Measurements from ENCODE around the gene PSMA4.
A peak's percentile ranks its signal among the peaks of the same experiment; 100 is the strongest.
"Not testable (repeated sequence)": the region's sequence is repeated elsewhere in the genome, so short reads cannot be mapped to it uniquely, and the experiment has no call there.

PSMA4 gene

DNA sequence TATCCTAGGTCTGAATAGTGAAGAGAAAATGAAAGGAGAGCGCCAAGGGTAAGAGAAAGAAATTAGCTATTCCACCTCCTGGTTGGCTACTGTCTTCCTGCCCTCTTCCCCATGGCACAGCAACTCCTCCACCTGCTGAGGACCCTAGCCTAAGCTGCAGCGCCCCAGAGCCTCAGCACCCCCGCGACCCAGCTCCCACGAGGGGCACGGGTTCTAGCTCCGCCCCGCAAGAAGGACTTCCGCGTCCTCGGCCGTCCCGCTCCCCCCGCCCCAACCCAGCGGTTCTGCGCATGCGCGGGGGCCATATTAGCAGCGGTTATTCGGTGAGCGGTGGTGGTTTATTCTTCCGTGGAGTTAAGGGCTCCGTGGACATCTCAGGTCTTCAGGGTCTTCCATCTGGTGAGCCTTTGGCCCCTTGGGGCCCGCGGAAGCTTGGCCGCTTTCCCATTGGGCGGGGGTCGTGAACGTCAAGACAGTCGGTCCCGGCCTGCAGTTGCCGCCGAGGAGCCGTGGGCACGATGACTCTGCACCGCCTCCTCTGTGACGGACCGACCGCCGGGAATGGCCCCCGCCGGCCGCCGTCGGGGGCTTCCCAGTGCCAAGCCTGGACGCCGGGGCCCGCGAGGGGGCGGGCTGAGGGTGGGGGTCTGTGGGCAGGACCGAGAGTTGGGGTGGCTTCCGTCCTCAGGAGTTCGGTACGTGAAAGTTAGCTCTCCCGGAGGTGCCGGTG is at the start of gene PSMA4:
Gene PSMA4, plus strand, starts transcription at position 304 of the 730 bp plus-strand sequence. CDS start 1,484 bp downstream, outside the sequence.
- DNase-seq: peak; percentile 71

DNA sequence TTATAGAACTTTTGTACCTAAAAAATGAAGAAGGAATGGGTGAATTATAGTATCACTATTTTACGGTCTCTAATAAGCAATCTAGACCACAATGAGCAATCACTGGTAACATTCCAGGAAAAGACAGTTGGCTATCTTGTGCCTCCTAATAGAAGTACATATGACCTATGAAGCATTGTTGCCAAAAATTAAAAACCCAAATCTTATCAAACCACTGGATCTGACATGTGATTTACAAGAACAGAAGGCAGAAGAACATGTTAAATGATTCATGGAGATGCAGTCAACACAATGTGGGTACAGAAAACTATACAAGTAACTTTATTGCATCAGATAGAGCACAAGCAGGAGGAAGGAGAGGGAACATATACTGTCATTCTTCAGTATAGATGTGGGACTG is 47.4 kb upstream of the PSMA4 start:
- DNase-seq: peak; percentile 6

DNA sequence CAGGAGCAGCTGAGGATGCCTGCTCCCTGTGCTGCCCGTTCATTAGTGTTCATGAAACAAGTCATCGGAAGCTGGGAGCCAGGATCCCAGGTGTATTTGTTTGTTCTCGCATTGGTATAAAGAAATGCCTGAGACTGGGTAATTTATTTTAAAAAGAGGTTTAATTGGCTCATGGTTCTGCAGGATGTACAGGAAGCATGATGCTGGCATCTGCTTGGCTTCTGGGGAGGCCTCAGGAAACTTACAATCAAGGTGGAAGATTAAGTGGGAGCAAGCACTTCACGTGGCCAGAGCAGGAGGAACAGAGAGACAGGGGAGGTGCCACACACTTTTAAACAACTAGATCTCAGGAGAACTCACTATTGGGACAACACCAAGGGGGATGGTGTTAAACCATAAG is 38.4 kb upstream of the PSMA4 start:
- no peak for DNase-seq

DNA sequence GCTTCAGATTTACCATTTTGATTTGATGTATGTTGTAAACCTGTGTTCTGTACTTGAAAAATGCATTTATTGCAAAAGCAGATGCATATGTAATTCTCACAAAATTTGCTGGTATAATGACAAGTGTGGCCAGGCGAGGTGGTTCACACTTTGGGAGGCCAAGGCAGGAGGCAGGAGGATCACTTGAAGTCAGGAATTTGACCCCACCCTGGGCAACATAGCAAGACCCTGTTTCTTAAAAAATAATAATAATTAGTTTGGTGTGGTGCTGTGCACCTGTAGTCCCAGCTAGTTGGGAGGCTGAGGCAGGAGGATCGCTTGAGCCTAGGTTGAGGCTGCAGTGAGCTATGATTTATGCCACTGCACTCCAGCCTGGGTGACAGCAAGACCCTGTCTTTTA is 37.6 kb upstream of the PSMA4 start:
- DNase-seq: no peak

DNA sequence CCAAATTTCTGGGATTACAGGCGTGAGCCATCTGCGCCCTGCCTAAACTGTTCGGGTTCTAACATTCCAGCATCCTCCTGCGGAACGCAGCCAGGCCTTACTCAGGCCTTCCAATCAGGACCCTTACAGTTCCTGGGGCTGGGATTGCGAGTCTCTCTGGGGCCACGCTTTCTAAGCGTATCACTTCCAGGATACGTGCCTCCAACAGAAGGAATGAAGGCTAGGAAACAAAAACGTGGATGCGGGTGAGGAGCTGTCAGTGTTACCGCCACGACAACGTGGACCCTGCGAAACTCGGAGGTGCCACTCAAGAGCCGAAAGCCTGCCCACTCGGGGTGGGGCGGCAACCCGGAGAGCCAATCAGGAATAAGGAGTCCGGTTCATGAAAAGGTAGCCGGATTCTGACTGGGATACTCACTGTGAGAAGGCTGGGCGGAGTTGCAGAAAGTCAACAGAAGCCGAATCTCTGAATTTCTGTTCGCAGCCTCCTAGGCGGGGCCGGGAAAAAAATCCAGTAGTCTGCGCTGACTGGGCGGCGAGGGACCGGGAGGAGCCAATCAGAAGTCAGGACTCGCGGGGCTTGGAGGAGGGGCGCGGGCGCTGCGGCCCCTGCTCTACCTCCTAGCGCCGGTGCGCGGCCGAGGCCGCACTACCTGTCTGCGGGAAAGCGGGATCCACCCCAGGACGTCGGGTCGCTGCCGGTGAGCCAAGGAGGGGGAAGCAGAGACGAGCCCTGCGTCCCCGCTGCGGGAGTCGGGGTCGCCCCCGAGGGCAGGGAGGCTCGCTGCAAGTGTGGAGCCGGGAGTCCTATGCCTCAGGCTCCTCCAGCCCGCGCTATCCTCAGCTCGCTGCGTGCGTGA is 33.0 kb upstream of the PSMA4 start, which contains the start of gene HYKK:
Gene HYKK, plus strand, starts transcription at position 607 of the 860 bp plus-strand sequence. CDS start 5,512 bp downstream, outside the sequence.
- peak; percentile 94 for DNase-seq

DNA sequence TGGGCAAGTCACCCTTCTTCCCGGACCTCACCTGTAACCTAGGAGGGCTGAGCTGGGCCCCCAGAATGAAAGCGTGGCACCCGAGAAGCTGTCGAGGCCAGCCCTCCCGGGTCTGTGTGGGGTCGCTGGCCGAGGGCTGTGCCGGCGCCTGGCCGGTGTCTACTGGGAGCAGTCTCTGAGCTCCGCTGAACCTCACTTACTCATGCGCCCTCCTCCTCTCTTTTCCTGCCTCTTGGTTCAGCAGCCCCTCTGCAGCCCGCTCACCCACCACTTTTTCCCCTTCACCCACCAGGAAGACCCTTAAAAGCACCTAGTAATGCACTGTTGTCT is 32.4 kb upstream of the PSMA4 start:
- DNase-seq: no peak

DNA sequence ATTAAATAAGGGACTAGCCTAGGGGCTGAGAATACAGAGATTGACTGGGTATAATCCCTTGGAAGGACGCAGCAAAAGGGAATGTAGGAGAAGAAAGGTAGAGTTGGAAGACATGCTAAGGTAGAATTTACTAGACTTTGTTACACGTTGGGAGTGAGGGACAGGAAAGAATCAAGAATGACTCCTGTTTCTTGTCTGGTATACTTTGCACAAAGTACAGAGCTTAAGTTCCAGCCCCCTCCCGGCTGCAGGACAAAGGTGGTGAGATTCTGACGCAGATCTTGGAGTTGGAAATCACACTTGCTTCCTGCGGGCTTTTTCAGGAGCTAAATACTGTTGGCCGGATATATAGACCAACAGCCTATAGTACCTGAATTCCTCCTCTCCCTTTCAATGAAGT is 32.0 kb upstream of the PSMA4 start:
- no peak for DNase-seq

DNA sequence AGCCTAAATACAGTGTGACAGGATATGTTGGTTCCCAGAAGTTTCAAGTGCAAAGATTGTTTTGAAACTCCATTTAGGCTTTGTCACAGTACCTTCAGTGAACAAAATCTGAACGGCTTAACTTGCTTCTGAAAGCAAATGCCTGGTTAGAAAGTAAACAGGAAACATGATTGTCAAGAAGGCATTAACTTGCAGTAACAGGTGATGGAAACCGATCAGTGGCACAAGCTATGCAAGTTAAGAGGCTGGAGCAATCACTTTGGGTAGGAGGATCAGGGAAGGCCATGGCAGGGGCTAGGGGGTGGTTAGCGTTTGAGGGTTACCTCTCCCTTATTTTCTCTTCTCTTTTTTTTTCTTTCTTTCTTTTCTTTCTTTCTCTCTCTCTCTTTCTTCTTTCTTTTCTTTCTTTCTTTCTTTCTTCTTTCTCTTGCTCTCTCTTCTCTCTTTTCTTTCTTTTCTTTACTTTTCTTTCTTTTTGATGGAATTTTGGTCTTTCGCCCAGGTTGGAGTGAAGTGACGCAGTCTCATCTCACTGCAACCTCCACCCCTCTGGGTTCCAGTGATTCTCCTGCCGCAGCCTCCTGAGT is 30.4 kb upstream of the PSMA4 start:
- DNase-seq: no peak

DNA sequence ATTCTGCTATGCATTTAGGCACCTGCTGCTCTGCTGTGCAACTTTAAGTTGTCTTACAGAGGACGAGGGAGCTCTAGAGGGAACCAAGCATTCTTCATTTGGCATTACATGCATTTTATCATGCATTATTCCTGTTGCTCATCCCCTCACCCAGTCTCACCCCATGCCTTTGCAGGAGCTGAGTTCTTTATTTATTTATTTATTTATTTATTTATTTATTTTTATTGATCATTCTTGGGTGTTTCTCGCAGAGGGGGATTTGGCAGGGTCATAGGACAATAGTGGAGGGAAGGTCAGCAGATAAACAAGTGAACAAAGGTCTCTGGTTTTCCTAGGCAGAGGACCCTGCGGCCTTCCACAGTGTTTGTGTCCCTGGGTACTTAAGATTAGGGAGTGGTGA is 20.2 kb upstream of the PSMA4 start:
- DNase-seq: not testable (repeated sequence)

DNA sequence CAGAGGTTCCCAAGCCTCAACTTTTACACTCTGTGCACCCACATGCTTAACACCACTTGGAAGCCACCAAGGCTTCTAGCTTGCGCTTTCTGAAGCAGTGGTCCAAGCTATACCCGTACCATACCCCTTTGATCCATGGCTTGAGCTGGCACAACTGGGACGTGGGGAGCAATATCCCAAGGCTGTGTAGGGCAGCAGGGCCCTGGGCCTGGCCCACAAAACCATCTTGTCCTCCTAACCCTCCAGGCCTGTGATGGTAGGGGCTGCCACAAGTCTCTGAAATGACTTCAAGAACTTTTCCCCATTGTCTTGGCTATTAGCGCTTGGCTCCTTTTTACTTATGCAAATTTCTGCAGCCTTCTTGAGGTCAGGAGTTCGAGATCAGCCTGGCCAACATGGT is 16.0 kb upstream of the PSMA4 start:
- DNase-seq: no peak

DNA sequence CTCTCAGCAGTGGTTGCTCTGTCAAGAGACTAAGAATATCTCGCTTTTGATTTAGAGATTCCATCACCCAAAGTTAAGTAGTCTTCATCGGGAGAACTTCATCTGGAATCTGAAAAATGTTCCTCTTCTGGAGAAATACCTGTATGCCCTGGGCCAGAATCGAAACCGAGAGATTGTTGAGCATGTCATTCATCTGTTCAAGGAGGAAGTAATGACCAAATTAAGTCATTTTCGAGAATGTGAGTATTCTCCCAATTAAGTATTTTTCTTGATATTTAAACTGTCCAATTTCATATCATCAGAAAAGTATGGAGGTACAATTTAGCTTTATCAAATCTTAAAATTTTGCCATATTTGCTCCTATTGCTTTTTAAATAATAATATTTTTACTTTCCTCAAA is 12.9 kb upstream of the PSMA4 start:
- DNase-seq: no peak

DNA sequence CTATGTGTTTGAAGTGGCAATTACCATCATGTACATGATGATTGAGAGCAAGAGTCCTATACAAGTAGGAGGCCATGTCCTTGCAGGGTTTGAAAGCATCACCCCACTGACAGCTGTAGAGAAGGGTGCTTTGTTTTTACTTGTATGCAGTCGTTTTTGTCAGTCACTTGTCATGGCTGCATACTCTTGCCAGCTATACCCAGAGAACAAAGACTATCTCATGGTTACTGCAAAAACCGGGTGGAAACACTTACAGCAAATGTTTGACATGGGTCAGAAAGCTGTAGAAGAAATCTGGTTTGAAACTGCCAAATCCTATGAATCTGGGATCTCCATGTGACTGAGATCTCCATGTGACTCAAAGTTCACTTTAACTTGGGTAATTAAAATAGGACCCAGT is 6.9 kb upstream of the PSMA4 start:
- DNase-seq: no peak

DNA sequence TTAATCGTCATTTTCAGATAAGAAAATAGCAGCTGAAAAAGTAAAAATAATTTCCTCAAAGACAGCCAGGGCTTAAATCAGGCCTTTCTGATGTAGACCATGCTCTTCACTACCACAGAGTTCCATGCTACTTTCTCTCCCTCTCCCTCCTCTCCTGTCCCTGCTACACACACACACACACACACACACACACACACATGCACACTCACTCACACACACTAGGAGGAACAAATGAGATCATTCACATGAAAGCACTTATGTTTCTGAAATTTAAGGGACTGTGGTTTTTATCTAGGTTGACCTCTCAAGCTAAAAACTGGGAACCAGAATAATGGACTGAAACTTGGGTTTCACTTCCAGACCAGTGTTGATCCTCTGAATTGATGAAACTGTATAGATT is 4.1 kb upstream of the PSMA4 start:
- DNase-seq: no peak

DNA sequence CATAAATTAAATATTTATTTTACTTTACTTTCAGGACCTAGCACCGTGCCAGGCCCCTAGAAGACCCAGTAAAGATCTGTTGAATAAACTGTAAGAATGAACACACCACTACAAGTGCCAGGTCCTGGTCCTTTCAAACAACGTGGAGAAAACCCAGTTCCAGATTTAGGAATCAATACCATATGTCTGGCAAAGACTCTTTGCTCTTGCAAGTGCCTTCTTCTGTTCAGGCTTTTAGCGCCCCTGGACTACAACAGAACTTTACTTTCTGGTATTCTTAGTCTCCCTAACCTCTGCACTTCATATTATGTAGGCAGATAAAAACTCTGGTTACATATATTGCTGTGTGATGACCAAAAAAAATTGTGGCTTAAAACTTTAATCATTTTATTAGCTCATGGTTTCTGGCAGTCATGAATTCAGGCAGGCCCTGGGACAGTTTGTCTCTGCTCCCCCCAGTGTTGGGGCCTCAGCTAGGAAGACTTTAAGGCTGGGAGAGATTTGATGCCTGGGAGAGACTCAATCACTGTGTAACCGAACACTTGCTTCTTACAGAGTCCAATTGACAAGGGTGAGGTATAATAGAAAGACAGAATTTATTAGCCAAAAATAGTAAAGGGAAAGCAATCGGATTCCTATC is 2.9 kb upstream of the PSMA4 start:
- no peak for DNase-seq

DNA sequence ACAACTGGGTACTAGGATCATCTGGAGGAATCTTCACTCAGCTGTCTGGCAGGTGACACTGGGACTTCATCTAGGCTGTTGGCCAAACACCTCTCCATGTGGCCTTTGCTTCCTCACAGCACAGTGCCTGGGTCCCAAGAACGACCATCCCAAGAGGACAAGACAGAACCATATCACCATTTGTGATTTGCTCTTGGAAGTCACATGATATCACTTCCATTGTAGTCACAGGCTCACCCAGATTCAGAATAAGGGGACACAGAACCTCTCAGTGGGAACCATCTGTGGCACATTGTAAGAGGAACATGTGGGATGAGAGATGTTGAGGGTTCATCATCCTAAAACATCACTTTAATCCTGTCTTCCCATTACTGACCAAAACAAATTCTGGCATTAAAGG is 1.9 kb upstream of the PSMA4 start:
- DNase-seq: no peak

DNA sequence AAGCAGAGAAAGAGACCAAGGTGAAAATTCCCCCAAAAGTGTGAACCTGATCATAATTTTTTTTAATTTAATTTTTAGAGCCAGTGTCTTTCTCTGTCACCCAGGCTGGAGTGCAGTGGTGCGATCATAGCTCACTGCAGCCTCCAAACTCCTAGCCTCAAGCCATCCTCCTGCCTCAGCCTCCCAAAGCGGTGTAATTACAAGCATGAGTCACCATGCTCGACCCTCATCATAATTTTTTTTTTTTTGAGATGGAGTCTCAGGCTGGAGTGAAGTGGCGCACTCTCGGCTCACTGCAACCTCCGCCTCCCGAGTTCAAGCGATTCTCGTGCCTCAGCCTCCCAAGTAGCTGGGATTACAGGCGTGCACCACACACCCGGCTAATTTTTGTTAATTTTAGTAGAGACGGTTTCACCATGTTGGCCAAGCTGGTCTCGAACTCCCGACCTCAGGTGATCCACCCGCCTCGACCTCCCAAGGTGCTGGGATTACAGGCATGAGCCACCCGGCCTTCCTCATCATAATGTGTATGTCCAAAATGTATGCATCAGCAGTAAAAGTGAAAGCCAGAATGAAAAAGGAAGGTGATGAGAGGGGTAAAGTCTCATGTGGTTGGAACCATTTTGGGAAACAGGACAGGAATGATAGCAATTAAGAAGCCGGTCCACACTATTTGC is 642 bp upstream of the PSMA4 start:
- not testable (repeated sequence) for DNase-seq

DNA sequence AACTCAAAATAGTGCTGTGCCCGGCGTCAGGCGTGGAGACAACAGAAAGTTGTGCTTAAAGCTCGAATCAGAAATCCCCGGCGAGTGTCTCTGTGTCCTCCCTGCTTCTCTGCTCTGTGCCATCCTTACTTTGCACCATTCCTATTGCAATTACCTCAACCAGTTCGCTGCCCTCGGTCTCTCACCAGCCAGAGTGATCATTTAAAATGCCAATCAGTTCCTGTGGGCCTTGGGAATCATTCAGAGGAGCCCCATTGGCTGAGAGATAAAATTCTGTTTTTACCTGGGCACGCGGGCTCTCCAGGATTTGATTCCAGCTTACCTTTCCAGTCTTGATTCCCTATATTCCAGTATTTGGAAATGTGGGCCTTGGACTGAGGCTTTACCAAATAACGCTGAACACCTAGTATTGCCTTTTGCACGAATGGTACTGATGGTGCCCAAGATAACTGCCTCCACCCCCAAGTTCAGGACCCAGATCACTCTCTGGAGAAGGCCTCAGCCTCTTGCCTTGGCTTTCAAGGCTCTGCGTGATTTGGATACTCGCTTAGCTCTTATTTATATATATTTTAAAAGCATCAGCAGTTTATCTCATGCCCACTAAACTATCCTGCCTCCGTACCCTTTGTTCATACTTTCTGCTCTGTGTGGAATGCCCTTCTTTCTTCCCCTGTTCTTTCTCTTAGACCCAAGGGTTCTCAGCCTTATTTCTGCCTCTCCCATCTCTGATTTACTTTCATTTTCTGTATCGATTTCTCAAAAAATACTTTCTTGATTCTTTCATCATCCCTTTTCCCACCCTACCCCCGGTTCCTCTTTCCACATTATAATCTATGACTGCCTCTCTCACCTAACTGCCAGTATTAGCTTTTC is 863 bp downstream of the PSMA4 start:
- peak; percentile 7 for DNase-seq

DNA sequence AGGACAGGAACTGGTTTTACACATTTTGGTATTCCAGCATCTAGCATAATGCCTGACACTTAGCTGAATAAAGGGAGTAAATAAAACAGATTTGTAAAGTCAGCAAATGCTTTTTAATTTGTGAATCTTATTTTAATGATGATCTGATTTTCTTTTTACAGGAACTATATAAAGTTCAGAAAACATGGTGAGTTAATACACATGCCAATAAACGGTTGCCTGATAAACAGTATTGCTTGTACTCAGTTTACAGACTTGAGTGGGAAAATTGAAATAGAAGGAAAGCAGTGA is 1.4 kb downstream of the PSMA4 start:
- no peak for DNase-seq

DNA sequence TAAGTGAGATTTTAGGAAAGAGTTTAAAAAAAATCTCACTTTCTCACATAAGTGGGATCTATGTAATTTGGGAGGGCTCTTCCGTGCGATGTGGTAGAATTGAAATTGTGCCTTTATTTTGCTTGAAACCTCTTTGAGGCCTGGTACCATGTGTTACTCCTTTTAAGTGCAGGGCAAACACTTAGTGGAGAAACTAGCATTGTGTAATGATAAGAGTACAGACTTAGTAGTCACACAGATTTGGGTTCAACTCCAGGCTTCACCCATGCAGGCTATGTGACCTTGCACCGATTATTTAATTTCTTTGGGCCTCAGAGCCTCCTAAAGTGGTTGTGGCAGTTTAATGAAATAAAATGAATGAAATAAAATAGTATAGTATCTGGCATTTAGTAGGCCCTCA is 2.4 kb downstream of the PSMA4 start:
- no peak for DNase-seq

DNA sequence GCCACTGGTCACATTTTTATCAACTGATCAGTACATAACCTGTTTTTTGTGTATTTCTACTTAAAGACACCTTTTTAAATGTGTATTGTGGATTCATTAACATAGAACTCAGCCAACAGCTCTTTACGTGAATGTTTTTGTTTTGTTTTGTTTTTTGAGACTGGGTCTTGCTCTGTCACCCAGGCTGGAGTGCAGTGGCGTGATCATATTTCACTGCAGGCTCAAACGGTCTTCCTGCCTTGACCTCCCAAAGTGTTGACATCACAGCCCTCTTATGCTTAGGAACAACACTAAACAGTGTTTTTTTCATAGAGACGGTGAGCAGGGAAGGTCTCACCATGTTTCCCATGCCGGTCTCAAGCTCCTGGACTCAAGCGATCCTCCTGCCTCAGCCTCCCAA is 9.9 kb downstream of the PSMA4 start:
- no peak for DNase-seq

DNA sequence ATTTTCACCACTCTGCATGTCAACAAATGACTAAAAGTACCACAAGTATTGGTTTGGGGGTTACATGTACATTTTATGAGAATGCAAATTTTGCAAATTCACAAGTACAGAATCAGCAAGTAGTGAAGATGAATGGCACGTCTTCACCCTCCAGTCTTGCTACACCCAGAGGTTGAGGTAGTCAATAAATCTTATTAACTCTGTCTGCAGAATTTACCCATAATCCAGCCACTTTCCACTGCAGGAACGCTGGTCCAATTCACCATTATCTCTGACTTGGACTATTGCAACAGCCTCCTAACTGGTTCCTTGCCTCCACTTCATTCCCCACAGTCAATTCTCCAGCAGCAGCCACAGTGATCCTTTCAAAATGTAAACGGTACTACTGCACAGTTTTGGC is 10.6 kb downstream of the PSMA4 start:
- DNase-seq: no peak

DNA sequence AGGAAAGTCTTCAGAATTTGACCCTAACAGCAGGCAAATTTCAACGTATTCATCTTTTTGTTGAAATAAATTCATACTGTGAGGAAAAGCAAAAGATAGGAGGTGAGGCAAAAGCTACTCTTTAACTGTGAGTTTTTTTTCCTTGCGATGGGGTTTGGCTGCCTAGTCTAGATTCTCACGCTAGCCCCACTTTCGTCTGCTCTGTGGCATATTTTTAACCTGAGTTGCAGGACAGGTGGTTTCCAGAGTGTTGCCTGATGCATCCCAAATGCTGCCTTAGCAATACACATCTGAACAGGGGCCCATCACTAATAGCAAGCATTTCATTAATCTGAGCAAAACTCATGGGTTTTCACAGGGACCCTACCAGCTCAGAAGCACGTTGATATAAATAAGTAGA is 11.7 kb downstream of the PSMA4 start:
- no peak for DNase-seq
